H1 (cell line): Measurements from ENCODE around the gene TAS2R41. TPM values are rescaled to one million over a fixed set of nuclear protein-coding genes. Genes with fewer than 3 reads are reported as not detected.

ENCODE experiments used
- CHD7 ChIP-seq: fragments of 300-600 bp; sonication (generic); IDR thresholded peaks from 2 replicates; pipeline ENCODE4 v1.7.1; 2012; ENCODE audit warnings: low read length, moderate library complexity, mild to moderate bottlenecking, inconsistent platforms; ENCODE audit not compliant: insufficient replicate concordance
- CTBP2 ChIP-seq: IDR thresholded peaks from 2 replicates; pipeline ENCODE4 v1.7.0; 2011; ENCODE audit warnings: borderline replicate concordance, mild to moderate bottlenecking, moderate library complexity, mixed read lengths, low read length; ENCODE audit not compliant: insufficient read depth, insufficient read length
- EP300 ChIP-seq, 2 experiments: IDR thresholded peaks; 1 replicate in 1 of 2; 2 replicates in 1 of 2; pipeline ENCODE4 v1.6.1; 2011 to 2012; ENCODE audit warnings: low read depth in 2 of 2, low read length in 2 of 2, mild to moderate bottlenecking in 2 of 2, borderline replicate concordance in 1 of 2, inconsistent platforms in 1 of 2, moderate library complexity in 1 of 2
- KDM4A ChIP-seq: IDR thresholded peaks from one replicate; pipeline ENCODE4 v1.7.1; 2012; ENCODE audit warnings: low read depth, mild to moderate bottlenecking, moderate library complexity, low read length, inconsistent platforms; ENCODE audit not compliant: severe bottlenecking
- KDM5A ChIP-seq: fragments of 200-600 bp; IDR thresholded peaks from 2 replicates; pipeline ENCODE4 v1.7.1; 2012; ENCODE audit warnings: mild to moderate bottlenecking, low read length, inconsistent platforms, mixed read lengths
- POLR2A ChIP-seq, 2 experiments: IDR thresholded peaks; 1 replicate in 1 of 2; 2 replicates in 1 of 2; pipeline ENCODE4 v1.6.1; 2011; ENCODE audit warnings: low read depth in 2 of 2, low read length in 2 of 2, mild to moderate bottlenecking in 2 of 2; ENCODE audit errors: control extremely low read depth in 1 of 2
- POU5F1 ChIP-seq: IDR thresholded peaks from 2 replicates; pipeline ENCODE4 v1.6.1; 2011; ENCODE audit warnings: low read depth, mild to moderate bottlenecking, low read length, moderate library complexity
- polyA plus RNA-seq, 7 experiments: library from polyadenylated mRNA; depleted of rRNA in 3 of 7; stranded (reverse) in 5 of 7; unstranded in 2 of 7; fragments of >200 nt in 5 of 7; fragments of 200-250 nt in 2 of 7; gene quantifications; 1 replicate in 5 of 7; 2 replicates in 1 of 7; 4 replicates in 1 of 7; pipeline versions ENCODE4 v1.2.1 to v1.2.3, GENCODE V29; 2011 to 2013; ENCODE audit warnings: missing spikeins in 2 of 7, mixed read lengths in 2 of 7
- total RNA-seq: library from RNA; stranded (reverse); fragmentation: NEBNext Ultra II Directional; extraction: Animal tissue kit (Norgen Biotek cat#: 25700); gene quantifications from 2 replicates; pipeline ENCODE4 v1.2.1, GENCODE V29; 2021

TAS2R41 gene
- total and polyA plus RNA-seq, 2 of the 8 experiments (the other 6 are each of a cell fraction or from before 2014, with no cell fraction given) = 0.12 TPM; not detected in 1

- TF ChIP-seq CHD7 = no peak
- TF ChIP-seq KDM5A = no peak
- TF ChIP-seq KDM4A = no peak
- TF ChIP-seq POLR2A (IDR thresholded peaks at IDR 0.05; ENCODE audit: control extremely low read depth in 1 of 2, low read depth in 2 of 2, low read length in 2 of 2) = no peak
- no peak for TF ChIP-seq EP300 (IDR thresholded peaks at IDR 0.05; ENCODE audit: borderline replicate concordance in 1 of 2, low read depth in 2 of 2, low read length in 2 of 2)
- TF ChIP-seq CTBP2 = no peak
- no peak for TF ChIP-seq POU5F1
Observed at GRCh38 chr7:143510854-143511592, 33.4 kb downstream of the TAS2R41 start (continued).
